K562 (cell line): ENCODE results near the gene ARMC7. TPM values are rescaled to one million over a fixed set of nuclear protein-coding genes. Genes with fewer than 3 reads are reported as not detected.

Experiments used
- CBFB ChIP-seq: sonication (generic); formaldehyde crosslinking; IDR thresholded peaks from 2 replicates; pipeline ENCODE4 v1.4.0; 2020; ENCODE audit warnings: mild to moderate bottlenecking, missing genetic modification reagents
- ZBTB40 ChIP-seq, 2 experiments: fragments of 450-650 bp in 1 of 2; sonication (generic) in 1 of 2; formaldehyde crosslinking in 1 of 2; IDR thresholded peaks; 2 replicates each; pipeline versions ENCODE4 v1.7.1 to v1.9.0; 2016 to 2022; ENCODE audit warnings: inconsistent platforms in 1 of 2, mild to moderate bottlenecking in 1 of 2, missing genetic modification reagents in 1 of 2
- ZNF311 ChIP-seq: fragments of 250-450 bp; sonication (Bioruptor Pico); IDR thresholded peaks from 2 replicates; pipeline ENCODE4 v1.4.0; 2020; ENCODE audit warnings: mild to moderate bottlenecking, moderate library complexity
- polyA plus RNA-seq, 8 experiments: library from polyadenylated mRNA; depleted of rRNA in 4 of 8; stranded (reverse) in 5 of 8; unstranded in 3 of 8; fragments of >200 nt; fragmentation: Nextera tagmentation in 2 of 8; fragmentation: Illumina TruSeq in 1 of 8; extraction: Ambion mirVana in 2 of 8; extraction: Trizol in 1 of 8; gene quantifications; 2 replicates each; pipeline versions ENCODE4 v1.2.1 to v1.2.3, GENCODE V29; 2011 to 2014; ENCODE audit warnings: inconsistent platforms in 1 of 8, missing spikeins in 1 of 8
- total RNA-seq, 7 experiments: library from RNA; depleted of rRNA in 6 of 7; stranded (reverse); fragments of >200 nt in 6 of 7; fragmentation: Illumina TruSeq in 2 of 7; extraction: Trizol in 2 of 7; gene quantifications; 2 replicates each; pipeline versions ENCODE4 v1.2.1 to v1.2.3, GENCODE V29; 2011 to 2021; ENCODE audit warnings: low replicate concordance in 1 of 7

Gene ARMC7
- total and polyA plus RNA-seq, 9 of the 15 experiments (the other 6 are each of a cell fraction or from before 2014, with no cell fraction given): 1.4 to 15.2 (median 5.9) TPM

- peak; percentile 54; the same call in 1 of the 2 replicates for TF ChIP-seq ZBTB40 (IDR thresholded peaks at IDR 0.05)
- no peak for TF ChIP-seq ZBTB40 (CRISPR knock-in tag; IDR thresholded peaks at IDR 0.05)
- TF ChIP-seq CBFB (CRISPR knock-in tag): 0 out of 2 replicates have a peak, but pooled peaks have one; percentile 44
- TF ChIP-seq ZNF311: 0 out of 2 replicates have a peak, but pooled peaks have one; percentile 26
Measured at GRCh38 chr17:75087182-75087557, 22.6 kb upstream of the ARMC7 start (continued).
